HG02870 (cell line): Measurements from ENCODE around the gene COA3.

ENCODE experiments used
- ATAC-seq: cut with Tn5 transposase; IDR thresholded peaks from one replicate; pipeline ENCODE4 v1.9.1; 2021; ENCODE audit warnings: mild to moderate bottlenecking, moderate library complexity; ENCODE audit not compliant: unreplicated experiment

The COA3 gene

DNA sequence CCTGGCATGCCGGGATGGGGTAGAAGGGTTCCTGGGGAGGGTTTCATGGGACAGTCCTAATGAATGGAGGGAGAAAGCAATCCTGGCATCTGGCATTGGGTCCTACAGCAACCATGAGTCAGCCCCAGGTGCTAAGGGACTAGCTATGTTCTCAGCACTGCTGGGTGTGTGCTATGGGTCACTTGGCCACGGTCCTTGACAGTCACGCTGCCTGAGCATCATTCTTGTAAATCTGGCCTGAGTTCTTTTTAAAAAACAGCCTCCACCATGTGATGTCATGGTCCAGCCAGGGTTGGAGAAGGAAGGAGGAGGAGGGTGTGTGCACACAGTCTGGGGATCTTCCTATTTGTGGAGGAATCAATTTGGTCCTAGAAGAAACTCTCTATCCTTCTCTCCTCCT is 43.7 kb downstream of the COA3 start:
- no peak for ATAC-seq

DNA sequence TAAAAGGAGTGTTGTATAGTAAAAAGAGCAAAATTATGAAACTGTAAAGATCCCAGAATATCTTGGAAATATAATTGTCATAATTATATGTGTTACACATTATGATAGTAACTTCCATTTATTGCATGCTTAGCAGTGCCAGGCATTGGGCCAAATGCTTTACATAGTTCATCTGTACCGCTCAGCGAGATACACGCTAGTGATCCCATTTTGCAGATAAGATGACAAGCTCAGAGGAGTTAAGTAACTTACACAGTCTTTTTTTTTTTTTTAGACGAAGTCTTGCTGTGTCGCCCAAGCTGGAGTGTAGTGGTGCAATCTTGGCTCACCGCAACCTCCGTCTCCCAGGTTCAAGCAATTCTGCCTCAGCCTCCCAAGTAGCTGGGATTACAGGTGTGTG is 46.9 kb downstream of the COA3 start:
- ATAC-seq: no peak

DNA sequence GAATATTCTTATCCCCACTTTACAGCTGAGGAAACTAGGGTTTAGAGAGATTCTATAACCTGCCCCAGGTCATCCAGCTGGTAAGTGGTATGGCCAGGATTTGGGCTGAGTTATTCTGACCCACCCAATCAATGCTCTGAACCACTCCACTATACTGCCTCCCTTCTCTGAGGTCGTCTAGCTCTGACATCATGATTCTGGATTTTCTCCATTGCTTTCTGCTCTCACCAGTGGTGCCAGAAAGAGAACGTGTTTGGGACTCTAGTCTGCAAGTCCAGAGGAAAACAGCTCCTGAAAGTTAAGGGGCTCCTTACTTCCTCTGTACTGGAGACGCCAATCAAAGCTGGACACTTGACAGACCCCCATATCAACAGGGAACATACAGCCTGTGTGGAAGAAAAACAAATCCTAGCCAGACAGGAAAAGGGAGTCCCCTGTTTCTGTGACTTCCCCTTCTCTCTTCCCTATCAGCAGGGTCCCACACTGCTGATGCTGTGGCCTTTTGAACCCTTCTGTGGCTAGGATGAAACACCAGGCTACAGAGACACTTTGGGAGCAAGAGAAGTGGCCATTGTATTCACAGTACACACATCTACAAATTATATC is 47.7 kb downstream of the COA3 start:
- ATAC-seq: no peak

DNA sequence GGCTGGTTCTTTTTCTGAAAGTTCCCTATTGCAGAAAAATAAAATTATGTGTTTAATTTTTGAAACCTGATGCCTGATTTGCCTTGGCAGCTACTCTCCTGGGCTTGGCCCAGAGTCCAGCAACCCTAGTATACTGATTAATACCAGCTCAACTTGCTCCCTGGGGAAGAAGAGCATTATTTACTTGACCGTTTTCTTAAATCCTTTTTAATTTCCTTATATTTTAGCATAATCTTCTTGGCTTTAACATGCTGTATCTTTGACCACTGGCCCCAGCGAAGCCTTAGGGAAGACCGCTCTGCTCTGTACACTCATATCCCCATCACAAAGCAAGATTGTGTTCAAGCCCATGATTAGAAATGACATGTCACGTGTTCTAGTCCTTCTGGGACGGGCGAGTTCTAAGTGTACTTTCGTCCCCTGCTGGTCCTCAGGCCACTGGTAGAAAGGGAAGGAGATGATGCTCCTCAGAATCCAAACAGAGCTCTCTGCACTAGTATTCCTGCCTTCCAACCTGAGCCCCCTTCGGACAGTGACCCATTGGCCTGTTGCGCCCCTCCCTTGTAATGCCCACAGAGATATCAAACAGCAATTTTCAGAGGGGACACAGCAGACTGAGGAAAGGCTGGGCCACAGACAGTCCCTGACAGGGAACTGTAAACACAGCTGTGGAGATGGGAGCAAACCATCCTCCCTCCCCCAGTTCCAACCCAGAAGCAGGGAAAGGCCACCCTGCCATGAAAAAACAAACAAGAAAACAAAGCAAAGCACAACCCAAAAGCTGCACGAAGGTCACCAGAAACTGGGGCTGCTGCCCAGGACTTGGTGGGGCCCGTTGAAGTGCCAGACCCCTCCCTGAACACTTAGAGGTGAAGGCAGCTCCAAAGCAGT is 49.4 kb downstream of the COA3 start:
- ATAC-seq: no peak

DNA sequence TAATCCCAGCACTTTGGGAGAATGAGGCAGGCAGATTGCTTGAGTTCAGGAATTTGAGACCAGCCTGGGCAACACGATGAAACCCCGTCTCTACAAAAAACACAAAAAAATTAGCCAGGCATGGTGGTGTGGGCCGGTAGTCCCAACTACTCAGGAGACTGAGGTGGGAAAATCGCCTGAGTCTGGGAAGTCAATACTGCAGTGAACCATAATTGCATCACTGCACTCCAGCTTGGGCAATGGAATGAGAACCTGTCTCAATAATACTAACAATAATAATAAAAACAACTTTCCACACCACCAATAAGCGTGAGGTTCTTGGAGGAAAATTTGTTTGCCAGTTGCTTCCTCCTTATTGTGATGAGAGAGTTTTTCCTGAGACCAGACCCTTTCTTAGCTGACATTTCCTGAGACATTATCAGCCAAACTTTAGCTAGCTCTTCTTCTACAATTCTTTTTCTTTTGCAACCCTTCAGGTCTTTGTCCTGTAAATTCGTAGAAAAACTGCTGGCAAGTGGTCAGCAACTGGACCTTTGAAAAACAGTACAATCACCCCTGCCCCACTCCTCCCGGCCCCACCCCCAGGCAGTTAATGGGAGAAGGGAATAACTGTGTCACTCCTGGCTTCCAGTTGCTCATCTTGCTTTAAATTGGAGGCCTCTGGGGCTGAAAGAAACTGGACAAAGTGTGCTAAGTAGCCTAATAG is 50.1 kb downstream of the COA3 start:
- ATAC-seq: no peak
